Measurements from ENCODE around the gene C1orf174. TPM values are rescaled to one million over a fixed set of nuclear protein-coding genes. Genes with fewer than 3 reads are reported as not detected.
"Not testable (repeated sequence)": the region's sequence is repeated elsewhere in the genome, so short reads cannot be mapped to it uniquely, and the experiment has no call there.

The C1orf174 gene
- total and polyA plus RNA-seq, 2 of the 4 experiments (the other 2 are of a cell fraction), result 26.7 to 45.7 TPM

DNA sequence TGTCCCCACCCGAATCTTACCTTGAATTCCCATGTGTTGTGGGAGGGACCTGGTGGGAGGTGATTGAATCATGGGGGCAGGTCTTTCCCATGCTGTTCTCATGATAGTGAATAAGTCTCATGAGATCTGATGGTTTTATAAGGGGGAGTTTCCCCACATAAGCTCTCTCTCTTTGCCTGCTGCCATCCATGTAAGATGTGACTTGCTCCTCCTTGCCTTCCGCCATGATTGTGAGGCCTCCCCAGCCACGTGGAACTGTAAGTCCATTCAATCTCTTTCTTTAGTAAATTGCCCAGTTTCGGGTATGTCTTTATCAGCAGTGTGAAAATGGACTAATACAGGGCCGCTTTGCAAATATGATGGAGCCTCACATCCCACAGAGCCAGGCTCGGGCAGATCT lies 18.3 kb upstream of the C1orf174 start:
- DNase-seq; H3K4me3 ChIP-seq (ENCODE audit: insufficient read depth, low read depth, low read length); H2BK120ac ChIP-seq (ENCODE audit: low read depth, low read length); H3K4me2 ChIP-seq (ENCODE audit: low read depth, low read length); H3K27me3 ChIP-seq (ENCODE audit: control insufficient read depth, insufficient read depth, low read length); H2BK15ac ChIP-seq (ENCODE audit: low read depth, low read length); H4K8ac ChIP-seq (ENCODE audit: low read depth in 2 of 2, low read length in 2 of 2); H3K56ac ChIP-seq (ENCODE audit: extremely low read depth, insufficient read depth, low read length); H3K79me1 ChIP-seq (ENCODE audit: low read depth in 1 of 2, low read length in 2 of 2); H4K5ac ChIP-seq (ENCODE audit: low read depth, low read length); H3K9ac ChIP-seq (ENCODE audit: low read depth, low read length); H3K9me3 ChIP-seq (ENCODE audit: control insufficient read depth, insufficient read depth, low read length); H3K9me1 ChIP-seq (ENCODE audit: insufficient read depth, low read length); intact Hi-C loops (cut with micrococcal nuclease); BruUV-seq (replicated peaks); H3K14ac ChIP-seq (replicated peaks; ENCODE audit: low read depth, low read length); ATAC-seq (ENCODE audit: low read depth); dilution Hi-C loops (cut with HindIII; ENCODE audit: low sequenced_read_pairs, unreplicated experiment); H2BK5ac ChIP-seq (ENCODE audit: low read depth, low read length, poor library complexity, severe bottlenecking); H4K91ac ChIP-seq (ENCODE audit: insufficient read depth, low read depth, low read length); CTCF ChIA-PET; H3K4me1 ChIP-seq (ENCODE audit: control insufficient read depth, insufficient read depth, low read length); H3K36me3 ChIP-seq (ENCODE audit: control insufficient read depth, insufficient read depth, low read length); H3K23ac ChIP-seq (ENCODE audit: low read depth, low read length); H3K4ac ChIP-seq (ENCODE audit: low read depth, low read length); H2AFZ ChIP-seq (replicated peaks; ENCODE audit: low read length, poor library complexity); H2AK5ac ChIP-seq (ENCODE audit: low read depth, low read length); H3K18ac ChIP-seq (ENCODE audit: low read depth, low read length); H2BK20ac ChIP-seq (ENCODE audit: low read depth, low read length); H4K20me1 ChIP-seq (ENCODE audit: insufficient read depth, low read length); H3K27ac ChIP-seq (ENCODE audit: insufficient read depth, low read length); H2AK9ac ChIP-seq (replicated peaks; ENCODE audit: low read depth, low read length, poor library complexity): not testable (repeated sequence)
- in situ Hi-C loops (cut with MboI; ENCODE audit: low sequenced_read_pairs), result loop anchor here (25.0 kb wide), 1 partner anchor 1994 kb away; no protein-coding TSS in a partner anchor
- POLR2A ChIA-PET (ENCODE audit: unreplicated experiment), result interaction anchor here (0.6 kb wide), 1 partner anchor 736 kb away, joined by 3 read pairs; no protein-coding TSS in a partner anchor
- no CpG with 5 or more reads among the region's 6 CpGs for WGBS, 2 experiments (ENCODE audit: extremely low coverage in 2 of 2, insufficient read length in 1 of 2)

All from IMR-90 (cell line).